Stimulated activated CD8-positive, alpha-beta memory T cell treated with anti-CD3 and anti-CD28 coated beads, Interleukin-7, amount 100 ng/mL, for 1 hour (primary cell): Measurements from ENCODE around the gene USP25.
"Not testable (repeated sequence)": the region's sequence is repeated elsewhere in the genome, so short reads cannot be mapped to it uniquely, and the experiment has no call there.

Experiments
- DNase-seq, 2 donors: peaks; one replicate each; pipeline ENCODE4 v3.0.0-alpha.2; 2020; ENCODE audit warnings: low read depth in 2 of 2

The USP25 gene

DNA sequence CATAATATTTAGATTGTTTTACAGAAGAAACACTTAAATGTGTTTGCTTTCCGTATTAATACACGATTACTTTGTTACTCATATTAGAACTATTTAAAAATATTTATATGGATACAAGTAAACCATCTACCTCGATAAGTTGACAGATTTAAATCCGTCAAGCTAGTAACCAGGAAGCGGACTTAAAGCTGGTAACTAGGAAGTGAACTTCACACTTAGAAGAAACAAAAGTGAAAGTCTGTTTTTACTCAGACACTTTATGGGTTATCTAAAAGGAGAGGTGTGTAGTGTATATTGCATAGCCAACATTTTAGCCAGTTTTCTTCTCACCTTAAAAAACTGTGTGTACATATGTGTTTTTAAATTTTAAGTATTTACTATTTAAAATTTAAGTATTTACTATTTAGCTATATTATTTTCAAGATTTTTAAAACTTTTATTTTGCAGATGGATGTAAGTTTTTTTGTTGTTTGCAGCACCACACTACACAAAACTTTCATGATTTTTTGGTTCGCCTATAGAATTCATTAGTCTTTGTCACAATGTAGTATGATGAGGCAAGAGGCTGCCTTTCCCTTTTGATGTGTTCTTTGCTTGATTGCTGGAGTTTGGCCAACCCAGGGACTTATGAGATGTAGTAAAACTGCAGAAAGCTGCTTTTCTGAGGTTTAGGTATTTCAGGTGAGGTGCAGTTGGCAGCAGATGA is 2.7 kb downstream of the USP25 start:
- DNase-seq = no peak

DNA sequence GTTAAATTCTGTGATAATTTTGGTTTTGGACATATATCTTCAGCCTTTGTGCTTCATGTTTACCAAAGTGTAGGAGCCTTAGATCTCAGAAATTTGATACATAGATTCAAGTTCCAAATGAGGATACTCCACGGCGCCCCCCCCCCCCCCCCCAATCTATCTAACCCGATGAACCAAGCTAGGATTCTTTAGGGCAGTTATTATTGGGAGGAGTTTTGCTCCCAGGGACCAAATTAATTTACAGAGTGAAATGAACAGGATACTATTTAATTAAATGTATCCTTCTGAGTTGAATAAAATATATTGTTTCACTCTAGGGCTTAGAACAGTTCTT is 3.2 kb downstream of the USP25 start:
- no peak for DNase-seq

DNA sequence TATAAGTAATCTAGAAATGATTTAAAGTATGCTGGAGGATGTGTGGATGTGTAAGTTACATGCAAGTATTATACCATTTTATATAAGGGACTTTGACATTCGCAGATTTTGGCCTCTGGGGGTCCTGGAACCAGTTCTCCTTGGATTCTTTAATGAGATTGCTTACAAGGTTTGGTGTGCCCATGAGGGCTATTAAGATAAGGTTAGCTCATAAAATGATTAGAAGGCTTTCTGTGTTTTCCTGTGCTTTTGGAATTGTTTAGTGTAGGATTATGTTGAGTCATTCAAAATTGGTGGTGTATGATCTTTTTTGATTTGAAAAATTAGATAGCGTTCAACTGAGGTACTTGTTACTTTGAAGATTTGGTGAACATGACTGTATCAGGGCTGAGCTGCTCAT is 5.6 kb downstream of the USP25 start:
- DNase-seq = no peak

DNA sequence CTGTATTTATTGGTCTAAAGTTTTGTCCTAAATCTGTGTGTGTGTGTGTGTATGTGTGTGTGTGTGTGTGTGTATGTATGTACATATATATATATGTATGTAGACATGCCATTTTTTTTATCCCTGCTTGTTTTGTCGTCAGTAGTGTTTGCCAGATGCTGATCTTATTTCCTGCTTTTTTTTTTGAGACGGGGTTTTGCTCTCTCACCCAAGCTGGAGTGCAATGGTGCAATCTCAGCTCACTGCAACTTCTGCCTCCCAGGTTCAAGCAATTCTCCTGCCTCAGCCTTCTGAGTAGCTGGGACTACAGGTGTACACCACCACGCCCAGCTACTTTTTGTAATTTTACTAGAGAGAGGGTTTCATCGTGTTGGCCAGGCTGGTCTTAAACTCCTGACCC is 6.1 kb downstream of the USP25 start:
- DNase-seq = not testable (repeated sequence)

DNA sequence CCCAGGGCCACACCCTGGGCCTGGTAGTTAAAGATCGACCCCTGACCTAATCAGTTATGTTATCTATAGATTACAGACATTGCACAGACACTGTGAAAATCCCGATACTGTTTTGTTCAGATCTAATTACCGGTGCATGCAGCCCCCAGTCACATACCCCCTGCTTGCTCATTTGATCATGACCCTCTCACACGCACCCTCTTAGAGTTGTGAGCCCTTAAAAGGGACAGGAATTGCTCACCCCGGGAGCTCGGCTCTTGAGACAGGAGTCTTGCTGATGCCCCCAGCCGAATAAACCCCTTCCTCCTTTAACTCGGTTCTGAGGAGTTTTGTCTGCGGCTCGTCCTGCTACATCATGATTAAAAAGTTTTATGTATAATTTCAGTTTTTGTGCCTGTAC is 9.0 kb downstream of the USP25 start:
- not testable (repeated sequence) for DNase-seq

DNA sequence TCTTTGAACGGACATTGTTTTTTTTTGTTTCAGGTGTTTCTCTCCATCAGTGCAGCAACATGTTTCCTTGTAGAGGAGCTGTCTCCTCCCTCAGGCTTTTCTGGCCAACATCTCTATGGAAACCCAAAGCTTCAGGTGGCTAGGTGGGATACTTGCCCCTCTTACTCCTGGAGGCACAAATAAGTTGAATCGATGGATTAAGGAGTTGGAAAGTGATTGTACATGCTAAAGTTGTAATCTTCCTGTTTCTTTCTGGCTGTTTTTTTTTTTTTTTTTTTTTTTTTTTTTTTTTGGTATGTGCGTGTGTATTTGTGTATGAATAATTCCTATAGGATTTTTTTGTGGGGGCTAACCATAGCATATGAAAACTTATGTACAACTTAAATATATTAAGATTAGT is 10.6 kb downstream of the USP25 start:
- no peak for DNase-seq

DNA sequence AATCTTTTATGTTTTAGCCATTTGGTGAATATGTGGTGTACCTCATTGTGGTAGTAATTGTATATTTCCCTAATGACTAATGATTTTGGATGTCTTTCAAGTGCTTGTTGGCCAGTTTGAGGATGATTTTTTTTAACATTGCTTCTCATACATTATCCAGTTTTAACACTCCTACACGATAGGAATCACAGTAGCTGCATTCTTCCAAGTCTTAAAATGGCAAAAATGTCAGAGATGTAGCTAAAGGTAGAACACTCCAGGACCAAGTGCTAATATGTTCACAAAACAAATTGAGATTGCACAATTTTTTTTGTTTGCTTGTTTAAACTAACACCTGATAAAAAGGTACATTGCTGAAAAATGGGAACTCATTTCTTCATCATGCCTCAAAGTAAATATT is 11.7 kb downstream of the USP25 start:
- DNase-seq = no peak

DNA sequence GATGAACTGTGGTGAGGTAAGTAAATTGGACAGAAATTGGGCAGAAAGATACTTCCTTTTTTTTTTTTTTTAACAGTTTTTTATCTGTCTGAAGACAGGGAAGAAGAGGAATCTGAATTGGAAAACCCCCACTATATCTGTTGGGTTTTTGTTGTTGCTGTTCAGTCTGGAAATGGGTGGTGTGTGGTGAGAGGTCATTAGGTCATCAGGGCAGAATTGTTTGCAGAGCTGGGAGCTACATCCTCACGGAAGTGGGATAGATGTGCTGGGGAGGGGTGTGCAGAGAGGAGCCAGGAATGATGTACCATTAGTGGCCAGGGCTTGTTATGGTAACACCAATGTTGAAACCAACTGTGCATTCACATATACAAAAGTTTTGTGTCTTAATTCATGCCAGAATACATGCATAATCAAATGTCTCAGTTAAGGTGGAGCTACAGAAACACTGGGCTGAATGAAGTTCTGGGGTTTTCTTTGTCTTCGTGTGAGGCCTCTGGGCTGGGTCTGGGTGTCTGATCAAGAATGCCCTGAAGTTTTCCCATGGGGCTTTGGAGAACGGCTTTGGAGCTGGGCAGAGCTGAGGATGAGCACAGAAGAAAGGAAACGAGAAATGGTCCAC is 12.4 kb downstream of the USP25 start:
- DNase-seq = no peak

DNA sequence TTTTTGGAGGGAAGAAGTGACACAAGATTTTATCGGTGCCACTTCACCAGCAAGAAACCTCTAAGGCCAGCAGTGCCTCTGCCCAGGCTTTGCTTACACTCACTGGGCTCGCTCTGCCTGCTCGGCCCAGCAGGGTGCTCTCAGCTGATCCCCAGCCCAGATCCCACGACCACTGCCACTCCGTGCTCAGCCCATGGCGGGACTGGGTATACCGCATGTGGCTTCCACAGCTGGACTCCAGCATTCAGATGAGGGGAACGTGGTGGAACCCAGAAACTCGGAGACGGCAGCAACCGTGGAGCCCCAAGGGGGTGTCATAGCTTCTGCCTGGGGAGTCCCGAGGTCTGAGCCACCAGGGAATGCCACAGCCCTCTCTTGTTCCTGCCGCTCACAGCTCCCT is 12.9 kb downstream of the USP25 start:
- DNase-seq = no peak

DNA sequence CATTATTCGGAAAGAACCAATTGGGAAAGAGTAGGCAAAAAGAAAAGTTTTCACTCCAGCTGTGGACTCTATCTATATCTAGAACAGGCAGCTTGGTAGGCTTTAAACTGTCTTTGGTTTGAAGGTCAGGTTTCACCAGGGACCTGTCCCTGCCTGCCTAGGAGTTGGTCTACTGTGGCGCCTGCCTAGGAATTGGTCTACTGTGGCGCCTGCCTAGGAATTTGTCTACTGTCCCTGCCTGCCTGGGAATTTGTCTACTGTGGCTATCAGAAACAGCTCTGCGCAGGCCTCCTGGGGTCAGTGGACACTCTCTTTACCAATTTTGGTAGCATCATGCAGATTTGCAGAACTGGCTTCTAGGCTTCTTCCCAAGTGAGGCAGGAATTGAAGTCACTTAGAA is 13.8 kb downstream of the USP25 start:
- DNase-seq = no peak

DNA sequence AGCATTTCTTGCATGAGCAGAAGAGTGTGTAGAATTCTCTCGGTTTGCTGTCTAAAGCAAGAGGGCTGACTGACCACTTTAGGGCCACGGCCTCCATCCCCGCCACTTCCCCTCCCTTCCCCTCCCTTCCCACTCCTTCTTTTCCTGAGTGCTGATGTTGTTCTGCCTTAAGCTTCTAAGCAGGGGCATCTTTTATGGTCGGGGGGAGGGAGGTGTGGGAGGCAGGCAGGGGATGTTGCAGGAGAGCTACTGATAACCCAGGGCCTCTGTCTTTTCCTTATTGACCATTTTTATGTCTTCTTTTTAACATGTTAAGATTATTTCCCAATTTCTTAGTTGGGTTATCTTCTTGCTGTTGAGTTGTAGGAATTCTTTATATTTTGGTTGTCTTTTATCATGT is 15.1 kb downstream of the USP25 start:
- DNase-seq = no peak

DNA sequence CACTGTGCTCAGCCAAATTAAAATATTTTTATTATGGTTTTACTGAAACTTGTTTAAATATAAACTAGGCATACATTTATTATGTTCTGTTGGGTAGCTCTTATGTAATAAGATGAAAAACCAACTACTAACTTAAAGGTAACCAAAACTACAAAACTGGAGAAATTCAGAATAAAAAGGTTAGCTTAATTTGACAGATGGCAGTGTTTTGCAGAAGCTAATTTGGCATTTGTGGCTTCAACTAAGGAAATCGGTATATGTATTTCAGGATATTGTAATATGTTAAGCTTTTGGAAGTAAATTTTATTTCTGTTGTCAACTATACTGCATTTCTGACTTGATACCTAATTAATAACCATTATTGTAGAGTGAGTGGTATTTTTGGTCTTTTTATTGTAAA is 18.8 kb downstream of the USP25 start:
- DNase-seq = no peak

DNA sequence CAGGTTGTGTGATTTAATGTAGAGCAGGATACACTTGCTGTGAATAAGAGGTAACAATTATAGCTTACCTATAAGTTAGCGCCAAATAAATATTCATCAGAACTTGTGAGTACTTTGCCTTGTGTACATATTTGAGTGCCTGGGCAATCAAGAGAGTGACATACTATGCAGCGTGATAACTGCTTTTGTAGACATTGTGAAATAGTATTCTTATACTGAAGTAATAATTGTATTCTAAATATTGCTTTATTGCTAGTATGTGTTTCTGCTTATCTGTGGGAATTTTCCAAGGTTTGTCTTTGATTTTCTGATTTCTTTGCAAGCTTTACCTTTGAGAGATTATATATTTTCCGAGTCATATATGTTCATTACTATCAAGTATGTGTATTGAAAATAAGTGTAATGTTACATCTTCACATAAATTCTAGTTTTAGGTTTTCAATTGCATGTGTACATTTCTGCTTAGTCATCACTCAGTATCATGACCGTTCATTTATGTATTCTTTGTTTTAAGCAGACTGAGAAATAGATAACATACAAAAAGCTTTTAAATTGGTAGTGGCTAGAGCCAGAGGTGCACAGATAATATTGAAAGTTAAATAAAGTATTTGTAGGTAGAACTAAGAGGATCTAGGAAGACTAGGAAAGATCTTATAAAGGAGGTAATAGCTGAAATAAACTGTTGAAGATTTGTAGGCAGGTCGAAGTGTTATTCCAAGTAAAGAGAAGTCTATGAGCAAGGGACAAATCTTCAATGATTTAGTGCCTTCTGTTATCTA is 19.5 kb downstream of the USP25 start:
- no peak for DNase-seq

DNA sequence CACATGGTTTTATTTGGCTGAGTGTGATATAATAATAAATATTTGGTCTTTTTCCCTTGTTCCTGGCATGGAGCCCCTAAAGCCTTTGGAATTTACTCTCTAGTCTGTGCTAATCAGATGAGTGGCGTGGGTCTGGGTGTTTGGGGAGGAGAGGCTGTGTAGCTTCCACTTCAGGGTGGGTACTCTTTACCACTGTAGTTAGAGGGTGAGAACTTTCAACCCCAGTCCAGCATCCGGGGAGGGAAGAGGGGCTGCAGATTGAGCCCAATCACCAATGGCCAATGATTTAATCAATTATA is 20.0 kb downstream of the USP25 start:
- DNase-seq = no peak

DNA sequence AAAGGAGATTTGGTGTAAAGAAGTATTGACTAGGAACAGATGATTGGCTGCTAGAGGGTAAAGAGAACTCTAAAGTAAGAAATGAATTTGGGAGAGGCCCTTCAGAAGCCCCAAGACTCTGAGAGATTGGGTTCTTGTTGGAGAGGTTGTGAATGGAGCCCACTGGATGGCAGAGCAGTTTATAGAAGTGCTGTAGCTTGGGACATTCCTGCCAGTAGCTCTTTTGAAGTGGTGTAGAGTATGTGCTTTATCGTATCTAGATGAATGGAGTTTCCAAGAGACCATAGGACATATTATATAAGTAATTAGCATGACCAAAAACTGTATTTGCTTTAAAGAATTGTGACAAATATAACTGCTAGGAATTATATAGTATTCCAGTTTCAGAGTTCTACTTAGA is 21.3 kb downstream of the USP25 start:
- DNase-seq = no peak

DNA sequence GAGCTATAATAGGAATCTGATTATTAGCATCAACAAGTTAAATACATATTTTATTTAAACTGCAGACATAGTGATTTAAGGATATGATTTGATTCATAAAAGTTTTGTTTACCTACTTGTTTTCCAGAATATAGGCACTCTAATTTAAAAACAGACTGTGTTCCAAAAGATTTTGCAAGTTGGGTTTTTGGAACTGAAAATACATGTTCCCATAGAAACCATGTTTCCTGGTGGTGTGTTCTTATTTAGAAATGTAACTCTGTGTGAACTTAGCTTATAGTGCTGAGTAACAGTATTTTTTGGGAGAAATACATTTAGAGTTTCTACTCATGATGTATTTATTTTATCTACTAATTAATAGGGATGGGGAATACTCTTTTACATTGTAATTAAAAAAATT is 21.8 kb downstream of the USP25 start:
- DNase-seq = no peak

DNA sequence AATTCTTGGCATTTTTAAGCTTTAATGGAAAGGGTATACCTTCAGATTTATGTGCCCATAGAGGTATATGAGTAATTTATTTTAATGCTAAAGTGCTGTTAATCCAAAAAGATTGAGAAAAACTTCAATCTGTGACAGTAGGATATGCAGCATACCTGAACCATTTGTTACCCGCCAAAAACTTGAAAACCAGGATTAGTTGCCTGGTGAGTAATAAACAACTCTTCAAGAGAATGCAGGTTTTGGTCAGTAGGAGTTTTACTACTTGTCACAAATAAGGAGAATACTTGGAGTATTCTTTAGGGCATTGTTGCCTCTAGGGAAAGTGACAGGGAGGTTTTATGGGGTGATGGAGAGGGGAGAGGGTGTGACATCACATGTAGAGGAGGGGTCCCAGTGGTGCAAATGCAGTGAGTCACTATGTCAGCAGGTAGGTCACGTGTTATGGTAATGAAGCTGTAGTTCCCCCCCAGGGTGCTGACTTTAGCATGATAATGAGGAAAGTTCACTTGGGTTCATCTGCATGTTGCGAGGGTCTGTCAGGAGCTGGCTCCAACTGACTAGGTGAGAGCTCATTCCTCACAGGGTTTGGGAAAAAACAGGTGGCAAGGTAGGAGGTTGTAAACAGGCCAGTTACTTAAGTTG is 23.1 kb downstream of the USP25 start:
- no peak for DNase-seq

DNA sequence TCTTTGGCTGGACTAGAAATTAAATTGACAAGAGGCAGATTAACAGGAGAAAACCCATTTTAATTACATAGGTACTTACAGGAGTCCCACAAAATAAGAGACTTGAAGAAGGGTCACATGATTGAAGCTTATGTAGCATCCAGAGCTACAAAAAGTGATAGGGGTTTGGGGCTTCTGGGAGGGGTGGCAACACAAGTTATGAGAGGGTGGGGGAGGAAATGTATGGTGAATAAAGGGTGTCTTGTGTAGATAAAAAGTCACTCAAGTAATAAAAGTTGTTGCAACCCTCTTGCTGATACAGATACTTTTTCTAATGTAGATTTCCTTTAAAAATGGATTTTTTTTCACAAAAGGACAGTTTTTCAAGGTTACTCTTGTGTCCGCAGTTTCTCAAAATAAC is 24.0 kb downstream of the USP25 start:
- DNase-seq = no peak

DNA sequence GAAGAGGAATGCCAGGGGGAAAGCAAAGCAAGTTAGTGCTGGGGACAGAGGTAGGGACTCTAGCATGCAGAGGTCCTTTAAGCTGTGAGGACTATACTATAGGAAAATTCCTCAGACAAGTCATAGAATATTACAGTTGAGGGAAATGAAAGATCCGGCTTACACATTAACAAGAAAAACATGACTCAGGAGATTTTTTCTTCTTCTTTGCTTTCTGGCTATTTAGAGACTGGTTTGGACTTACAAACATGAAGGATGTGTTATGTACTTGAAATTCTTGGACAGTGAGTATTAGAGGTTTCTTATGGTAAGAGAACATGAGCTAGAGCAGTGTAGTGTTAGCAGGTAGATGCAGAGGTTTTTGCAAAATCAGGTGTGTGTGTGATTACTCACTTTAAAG is 24.9 kb downstream of the USP25 start:
- DNase-seq = no peak

DNA sequence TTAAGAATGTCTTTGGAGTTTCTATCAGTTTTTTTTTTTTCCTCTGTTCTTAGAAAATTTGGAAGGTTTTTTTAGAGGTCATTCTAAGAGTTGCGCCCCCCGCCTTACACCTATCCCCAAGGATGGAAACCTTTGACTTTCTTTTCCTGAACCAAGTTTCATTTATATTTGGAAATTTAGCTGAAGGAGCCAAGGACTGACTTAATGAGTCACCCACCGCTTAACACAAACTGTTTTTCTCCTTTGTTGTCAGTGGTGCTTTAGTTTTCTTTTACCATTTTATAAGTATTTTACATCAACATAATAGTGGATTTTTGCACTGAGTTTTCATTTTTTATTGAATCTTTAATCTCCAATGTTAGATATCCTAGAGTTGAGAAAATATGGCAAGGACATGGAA is 25.3 kb downstream of the USP25 start:
- no peak for DNase-seq

DNA sequence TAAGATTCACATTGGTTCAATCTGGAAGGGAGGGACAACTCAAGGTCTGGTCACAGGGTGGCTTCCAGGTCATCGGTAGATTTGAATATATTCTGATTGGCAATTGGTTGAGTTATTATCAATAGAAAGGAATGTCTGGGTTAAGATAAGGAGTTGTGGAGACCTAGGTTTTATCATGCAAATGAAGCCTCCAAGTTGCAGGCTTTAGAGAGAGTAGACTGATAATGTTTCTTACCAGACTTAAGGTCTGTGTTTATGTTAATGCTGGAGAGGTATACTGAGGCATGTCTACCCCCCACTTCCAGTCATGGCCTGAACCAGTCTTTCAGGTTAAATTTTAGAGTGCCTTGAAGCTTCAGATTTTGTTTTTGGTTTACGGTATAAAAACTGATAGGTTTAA is 29.7 kb downstream of the USP25 start:
- DNase-seq = no peak

DNA sequence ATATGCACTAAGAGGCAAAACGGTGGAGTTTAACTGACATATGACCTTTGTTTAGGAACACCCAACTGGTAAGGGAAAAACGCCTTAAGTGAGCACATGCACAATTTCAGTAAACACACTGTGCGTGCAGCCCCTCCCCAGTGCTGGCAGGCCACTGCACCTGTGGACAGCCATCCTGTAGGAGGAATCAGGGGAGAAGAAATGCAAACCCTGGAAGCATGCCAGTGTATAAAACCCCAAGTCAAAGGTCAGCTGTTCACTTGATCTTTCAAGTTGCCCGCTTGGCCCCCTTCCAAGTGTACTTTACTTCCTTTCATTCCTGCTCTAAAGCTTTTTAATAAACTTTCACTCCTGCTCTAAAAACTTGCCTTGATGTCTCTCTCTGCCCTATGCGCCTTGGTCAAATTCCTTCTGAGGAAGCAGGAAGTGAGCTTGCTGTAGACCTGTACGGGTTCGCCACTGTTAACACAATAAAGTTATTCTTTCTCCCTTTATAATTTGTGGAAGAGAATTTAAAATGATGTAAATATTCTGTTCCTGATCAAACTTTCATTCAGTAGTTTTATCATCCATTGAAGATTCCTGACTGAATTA is 31.8 kb downstream of the USP25 start:
- DNase-seq = no peak

DNA sequence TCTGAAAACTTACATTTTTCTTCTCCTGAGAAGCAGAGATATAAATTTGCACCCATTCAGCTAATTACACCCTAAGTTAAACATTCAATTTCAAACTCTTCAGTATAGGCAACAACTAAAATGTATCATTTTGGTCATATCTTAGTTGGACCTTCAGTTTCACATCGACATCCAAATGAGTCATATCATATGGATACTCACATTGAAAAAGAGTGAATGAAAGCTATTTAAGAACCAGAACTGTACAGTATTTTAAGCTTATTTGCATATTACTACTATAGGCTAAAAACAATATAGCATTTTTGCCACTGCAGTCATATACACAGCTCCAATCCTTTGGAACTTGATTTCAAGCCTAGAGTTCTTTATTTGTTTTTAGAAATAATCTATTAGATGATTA is 33.6 kb downstream of the USP25 start:
- no peak for DNase-seq
